ENCODE results near the gene TRDN. TPM values are rescaled to one million over a fixed set of nuclear protein-coding genes. Genes with fewer than 3 reads are reported as not detected.

Gene TRDN
- total RNA-seq, 1 donor from 2014 or later, result 0.06 TPM

DNA sequence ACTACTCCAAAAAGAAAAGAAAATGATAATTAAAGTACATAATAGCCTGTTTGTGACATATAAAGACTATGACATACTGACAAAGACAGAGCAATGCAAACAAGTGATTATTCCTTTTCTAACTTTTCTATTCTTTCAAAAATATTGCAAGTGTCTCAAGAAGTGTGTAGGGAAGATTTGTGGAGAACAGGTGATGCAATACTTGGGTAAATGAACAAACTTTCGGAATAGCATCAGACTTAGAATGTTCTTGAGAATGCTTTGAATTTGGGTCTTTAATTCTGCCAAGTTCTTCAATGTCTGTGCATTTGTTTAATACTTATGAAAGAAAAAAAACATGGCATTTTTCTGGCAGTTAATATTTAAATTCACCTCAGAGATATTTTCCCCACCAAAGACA is 40.0 kb upstream of the TRDN start:
- Histone ChIP-seq H3K4me3 (no peak overlapping the region), H3K27ac (no peak overlapping the region), H2AFZ (replicated peaks) (no peak overlapping the region), H3K36me3 (no peaks in the 10 kb centered on the region), H3K9ac (no peak overlapping the region), H3K79me2 (ENCODE audit: low read depth) (no peaks in the 10 kb centered on the region), H3K4me2 (no peak overlapping the region), H3F3A (ENCODE audit: low read depth) (no peaks in the 10 kb centered on the region), H4K20me1 (ENCODE audit: low read depth) (no peaks in the 10 kb centered on the region), H3K27me3 (no peaks in the 10 kb centered on the region), H3K9me3 (ENCODE audit: low read depth) (no peaks in the 10 kb centered on the region), H3K4me1 (no peaks in the 10 kb centered on the region)
- DNase-seq (ENCODE audit: low spot score), result no peak
- no peaks in the 10 kb centered on the region for H3K4me1 Mint-ChIP-seq
- no peaks in the 10 kb centered on the region for H3K27me3 Mint-ChIP-seq (ENCODE audit: insufficient read depth, low read depth)
- no peaks in the 10 kb centered on the region for H3K36me3 Mint-ChIP-seq
- peaks cover 2% of the 10 kb centered on the region for H3K9me3 Mint-ChIP-seq
- no peak overlapping the region for H3K27ac Mint-ChIP-seq
- TF ChIP-seq EZH2phosphoT487 (IDR thresholded peaks at IDR 0.05) (no peak), EZH2 (IDR thresholded peaks at IDR 0.05) (no peak)
- TF ChIP-seq, protein P1, sequence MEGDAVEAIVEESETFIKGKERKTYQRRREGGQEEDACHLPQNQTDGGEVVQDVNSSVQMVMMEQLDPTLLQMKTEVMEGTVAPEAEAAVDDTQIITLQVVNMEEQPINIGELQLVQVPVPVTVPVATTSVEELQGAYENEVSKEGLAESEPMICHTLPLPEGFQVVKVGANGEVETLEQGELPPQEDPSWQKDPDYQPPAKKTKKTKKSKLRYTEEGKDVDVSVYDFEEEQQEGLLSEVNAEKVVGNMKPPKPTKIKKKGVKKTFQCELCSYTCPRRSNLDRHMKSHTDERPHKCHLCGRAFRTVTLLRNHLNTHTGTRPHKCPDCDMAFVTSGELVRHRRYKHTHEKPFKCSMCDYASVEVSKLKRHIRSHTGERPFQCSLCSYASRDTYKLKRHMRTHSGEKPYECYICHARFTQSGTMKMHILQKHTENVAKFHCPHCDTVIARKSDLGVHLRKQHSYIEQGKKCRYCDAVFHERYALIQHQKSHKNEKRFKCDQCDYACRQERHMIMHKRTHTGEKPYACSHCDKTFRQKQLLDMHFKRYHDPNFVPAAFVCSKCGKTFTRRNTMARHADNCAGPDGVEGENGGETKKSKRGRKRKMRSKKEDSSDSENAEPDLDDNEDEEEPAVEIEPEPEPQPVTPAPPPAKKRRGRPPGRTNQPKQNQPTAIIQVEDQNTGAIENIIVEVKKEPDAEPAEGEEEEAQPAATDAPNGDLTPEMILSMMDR (IDR thresholded peaks at IDR 0.05), result no peak
- H3K4me3 Mint-ChIP-seq, result no peak overlapping the region

DNA sequence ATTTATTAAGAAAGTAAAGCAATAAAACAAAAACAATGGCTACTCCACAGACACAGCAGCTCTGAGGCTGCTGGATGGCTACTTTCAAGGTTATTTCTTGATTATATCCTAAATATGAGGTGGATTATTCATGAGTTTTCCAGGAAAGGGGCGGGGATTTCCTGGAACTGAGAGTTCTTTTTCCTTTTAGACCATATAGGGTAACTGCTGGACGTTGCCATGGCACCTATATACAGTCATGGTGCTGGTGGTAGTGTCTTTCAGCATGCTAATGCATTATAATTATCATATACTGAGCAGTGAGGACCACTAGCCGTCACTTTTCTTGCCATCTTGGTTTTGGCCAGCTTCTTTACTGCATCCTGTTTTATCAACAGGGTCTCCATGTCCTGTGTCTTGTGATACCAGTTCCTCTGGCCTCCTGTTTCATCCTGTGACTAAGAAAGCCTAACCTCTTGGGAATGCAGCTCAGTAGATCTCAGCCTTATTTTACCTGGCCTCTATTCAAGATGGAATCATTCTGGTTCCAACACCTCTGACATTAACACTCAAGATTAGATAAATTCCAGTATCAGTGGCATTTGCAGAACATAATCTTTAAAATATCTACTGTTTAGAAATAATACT is 32.3 kb upstream of the TRDN start:
- H3K9me3 ChIP-seq (ENCODE audit: low read depth), result no peaks in the 10 kb centered on the region

GRCh38 chr6:123668063-123668462 is 31.3 kb upstream of the TRDN start:
- Histone ChIP-seq H3K36me3 (no peaks in the 10 kb centered on the region), H3K4me1 (no peaks in the 10 kb centered on the region), H3F3A (ENCODE audit: low read depth) (no peaks in the 10 kb centered on the region), H3K79me2 (ENCODE audit: low read depth) (no peaks in the 10 kb centered on the region), H2AFZ (replicated peaks) (no peak overlapping the region), H4K20me1 (ENCODE audit: low read depth) (no peaks in the 10 kb centered on the region), H3K27me3 (no peaks in the 10 kb centered on the region), H3K4me2 (no peak overlapping the region), H3K4me3 (no peak overlapping the region), H3K9me3 (ENCODE audit: low read depth) (no peaks in the 10 kb centered on the region), H3K27ac (no peak overlapping the region), H3K9ac (no peak overlapping the region)
- H3K27me3 Mint-ChIP-seq (ENCODE audit: insufficient read depth, low read depth), result no peaks in the 10 kb centered on the region
- TF ChIP-seq EZH2phosphoT487 (IDR thresholded peaks at IDR 0.05) (no peak), EZH2 (IDR thresholded peaks at IDR 0.05) (no peak)
- TF ChIP-seq, protein P1 (IDR thresholded peaks at IDR 0.05), result no peak
- no peak for DNase-seq (ENCODE audit: low spot score)
- no peak overlapping the region for H3K4me3 Mint-ChIP-seq
- no peaks in the 10 kb centered on the region for H3K9me3 Mint-ChIP-seq
- H3K27ac Mint-ChIP-seq, result no peak overlapping the region
- H3K4me1 Mint-ChIP-seq, result no peaks in the 10 kb centered on the region
- H3K36me3 Mint-ChIP-seq, result no peaks in the 10 kb centered on the region

More for the DNA sequence above, 32.3 kb upstream of the TRDN start:
- Histone ChIP-seq H3K79me2 (ENCODE audit: low read depth) (no peaks in the 10 kb centered on the region), H3K36me3 (no peaks in the 10 kb centered on the region), H3K4me2 (no peak overlapping the region), H3F3A (ENCODE audit: low read depth) (no peaks in the 10 kb centered on the region), H3K4me3 (no peak overlapping the region), H3K27ac (no peak overlapping the region), H2AFZ (replicated peaks) (no peak overlapping the region), H3K4me1 (no peaks in the 10 kb centered on the region), H4K20me1 (ENCODE audit: low read depth) (no peaks in the 10 kb centered on the region), H3K9ac (no peak overlapping the region), H3K27me3 (no peaks in the 10 kb centered on the region)
- no peaks in the 10 kb centered on the region for H3K4me1 Mint-ChIP-seq
- H3K9me3 Mint-ChIP-seq, result no peaks in the 10 kb centered on the region
- TF ChIP-seq, protein P1 (IDR thresholded peaks at IDR 0.05), result no peak
- TF ChIP-seq EZH2phosphoT487 (IDR thresholded peaks at IDR 0.05) (no peak), EZH2 (IDR thresholded peaks at IDR 0.05) (no peak)
- H3K27ac Mint-ChIP-seq, result no peak overlapping the region
- H3K36me3 Mint-ChIP-seq, result no peaks in the 10 kb centered on the region
- DNase-seq (ENCODE audit: low spot score), result no peak
- H3K27me3 Mint-ChIP-seq (ENCODE audit: insufficient read depth, low read depth), result no peaks in the 10 kb centered on the region
- H3K4me3 Mint-ChIP-seq, result no peak overlapping the region
